ENCODE results near the gene IQCB1. TPM values are rescaled to one million over a fixed set of nuclear protein-coding genes. Genes with fewer than 3 reads are reported as not detected.
"Not testable (repeated sequence)": the region's sequence is repeated elsewhere in the genome, so short reads cannot be mapped to it uniquely, and the experiment has no call there.

IQCB1 gene
- polyA plus RNA-seq, 1 donor (not counting 4 experiments of a cell fraction or from before 2014, with no cell fraction given), result 14.7 TPM

DNA sequence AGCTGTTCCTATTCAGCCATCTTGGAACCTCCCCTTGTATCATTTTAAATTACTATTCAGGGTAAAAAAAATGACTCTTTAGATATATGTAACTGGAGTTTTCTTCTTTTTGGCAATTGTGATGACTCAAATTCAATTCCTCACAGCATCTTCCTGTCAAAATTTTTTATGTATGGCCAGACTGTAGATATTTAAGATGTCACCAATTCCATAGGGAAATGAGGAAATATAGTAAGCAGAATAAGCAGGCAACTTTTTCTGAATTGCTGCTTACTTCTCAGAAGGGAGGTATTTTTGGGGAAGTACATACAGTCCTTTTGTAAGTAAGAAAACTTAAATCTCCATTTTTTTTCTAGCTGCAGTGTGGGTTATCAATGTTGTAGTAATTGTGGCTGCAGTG lies 28.9 kb upstream of the IQCB1 start:
- FAIRE-seq, result no peak
- Histone ChIP-seq H3K4me2 (ENCODE audit: control insufficient read depth, extremely low read depth, insufficient read depth, low read depth, low read length) (no peak overlapping the region), H3K27ac (ENCODE audit: control insufficient read depth, insufficient read depth, low read length) (no peak overlapping the region), H3K9me3 (ENCODE audit: control insufficient read depth, low read depth, low read length) (no peaks in the 10 kb centered on the region), H3K4me3 (ENCODE audit: control insufficient read depth in 2 of 3, extremely low read depth in 1 of 3, insufficient read depth in 2 of 3, low read depth in 1 of 3, low read length in 3 of 3) (no peak overlapping the region), H4K20me1 (ENCODE audit: control insufficient read depth, extremely low read depth, insufficient read depth, low read length) (no peaks in the 10 kb centered on the region), H3K9ac (ENCODE audit: control insufficient read depth, extremely low read depth, insufficient read depth, low read length) (no peak overlapping the region), H3K36me3 (ENCODE audit: control insufficient read depth in 2 of 2, extremely low read depth in 1 of 2, insufficient read depth in 2 of 2, low read length in 2 of 2) (no peaks in the 10 kb centered on the region), H3K4me1 (ENCODE audit: control insufficient read depth, extremely low read depth, insufficient read depth, low read length) (no peaks in the 10 kb centered on the region), H3K27me3 (ENCODE audit: control insufficient read depth, extremely low read depth, insufficient read depth, low read length) (no peaks in the 10 kb centered on the region), H3K9me1 (ENCODE audit: control insufficient read depth, extremely low read depth, insufficient read depth, low read length) (no peaks in the 10 kb centered on the region), H3K79me2 (ENCODE audit: control insufficient read depth, insufficient read depth, low read length) (no peaks in the 10 kb centered on the region), H2AFZ (ENCODE audit: control insufficient read depth, low read length) (no peak overlapping the region)
- no peak for DNase-seq (ENCODE audit: low read depth, low spot score)
- no peak for TF ChIP-seq EZH2 (IDR thresholded peaks at IDR 0.05; ENCODE audit: low read length)
- TF ChIP-seq, protein P1, sequence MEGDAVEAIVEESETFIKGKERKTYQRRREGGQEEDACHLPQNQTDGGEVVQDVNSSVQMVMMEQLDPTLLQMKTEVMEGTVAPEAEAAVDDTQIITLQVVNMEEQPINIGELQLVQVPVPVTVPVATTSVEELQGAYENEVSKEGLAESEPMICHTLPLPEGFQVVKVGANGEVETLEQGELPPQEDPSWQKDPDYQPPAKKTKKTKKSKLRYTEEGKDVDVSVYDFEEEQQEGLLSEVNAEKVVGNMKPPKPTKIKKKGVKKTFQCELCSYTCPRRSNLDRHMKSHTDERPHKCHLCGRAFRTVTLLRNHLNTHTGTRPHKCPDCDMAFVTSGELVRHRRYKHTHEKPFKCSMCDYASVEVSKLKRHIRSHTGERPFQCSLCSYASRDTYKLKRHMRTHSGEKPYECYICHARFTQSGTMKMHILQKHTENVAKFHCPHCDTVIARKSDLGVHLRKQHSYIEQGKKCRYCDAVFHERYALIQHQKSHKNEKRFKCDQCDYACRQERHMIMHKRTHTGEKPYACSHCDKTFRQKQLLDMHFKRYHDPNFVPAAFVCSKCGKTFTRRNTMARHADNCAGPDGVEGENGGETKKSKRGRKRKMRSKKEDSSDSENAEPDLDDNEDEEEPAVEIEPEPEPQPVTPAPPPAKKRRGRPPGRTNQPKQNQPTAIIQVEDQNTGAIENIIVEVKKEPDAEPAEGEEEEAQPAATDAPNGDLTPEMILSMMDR (optimal IDR thresholded peaks at IDR 0.05 in 1 of 3, IDR thresholded peaks at IDR 0.05 in 1 of 3, conservative IDR thresholded peaks at IDR 0.05 in 1 of 3; ENCODE audit: extremely low read depth in 1 of 3, insufficient read depth in 2 of 3, low read length in 3 of 3), result no peak
- dilution Hi-C loops (cut with MboI; ENCODE audit: extremely low pct_ligation_motif_present, low sequenced_read_pairs), result no loop called here

DNA sequence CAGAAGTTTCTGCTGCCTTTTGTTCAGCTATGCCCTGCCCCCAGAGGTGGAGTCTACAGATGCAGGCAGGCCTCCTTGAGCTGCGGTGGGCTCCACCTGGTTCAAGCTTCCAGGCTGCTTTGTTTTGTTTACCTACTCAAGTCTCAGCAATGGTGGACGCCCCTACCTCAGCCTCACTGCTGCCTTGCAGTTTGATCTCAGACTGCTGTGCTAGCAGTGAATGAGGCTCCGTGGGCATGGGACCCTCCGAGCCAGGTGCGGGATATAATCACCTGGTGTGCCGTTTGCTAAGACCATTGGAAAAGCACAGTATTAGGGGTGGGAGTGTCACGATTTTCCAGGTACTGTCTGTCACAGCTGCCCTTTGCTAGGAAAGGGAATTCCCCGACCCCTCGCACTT lies 28.4 kb upstream of the IQCB1 start:
- H3K27me3 ChIP-seq (ENCODE audit: control insufficient read depth, extremely low read depth, insufficient read depth, low read length); H3K4me2 ChIP-seq (ENCODE audit: control insufficient read depth, extremely low read depth, insufficient read depth, low read depth, low read length); H3K79me2 ChIP-seq (ENCODE audit: control insufficient read depth, insufficient read depth, low read length); H3K9me1 ChIP-seq (ENCODE audit: control insufficient read depth, extremely low read depth, insufficient read depth, low read length); H3K4me3 ChIP-seq (ENCODE audit: control insufficient read depth in 2 of 3, extremely low read depth in 1 of 3, insufficient read depth in 2 of 3, low read depth in 1 of 3, low read length in 3 of 3); H3K9ac ChIP-seq (ENCODE audit: control insufficient read depth, extremely low read depth, insufficient read depth, low read length); H3K27ac ChIP-seq (ENCODE audit: control insufficient read depth, insufficient read depth, low read length); H2AFZ ChIP-seq (ENCODE audit: control insufficient read depth, low read length); FAIRE-seq; H3K36me3 ChIP-seq (ENCODE audit: control insufficient read depth in 2 of 2, extremely low read depth in 1 of 2, insufficient read depth in 2 of 2, low read length in 2 of 2); H3K9me3 ChIP-seq (ENCODE audit: control insufficient read depth, low read depth, low read length); H3K4me1 ChIP-seq (ENCODE audit: control insufficient read depth, extremely low read depth, insufficient read depth, low read length); dilution Hi-C loops (cut with MboI; ENCODE audit: extremely low pct_ligation_motif_present, low sequenced_read_pairs); DNase-seq (ENCODE audit: low read depth, low spot score); H4K20me1 ChIP-seq (ENCODE audit: control insufficient read depth, extremely low read depth, insufficient read depth, low read length): not testable (repeated sequence)

DNA sequence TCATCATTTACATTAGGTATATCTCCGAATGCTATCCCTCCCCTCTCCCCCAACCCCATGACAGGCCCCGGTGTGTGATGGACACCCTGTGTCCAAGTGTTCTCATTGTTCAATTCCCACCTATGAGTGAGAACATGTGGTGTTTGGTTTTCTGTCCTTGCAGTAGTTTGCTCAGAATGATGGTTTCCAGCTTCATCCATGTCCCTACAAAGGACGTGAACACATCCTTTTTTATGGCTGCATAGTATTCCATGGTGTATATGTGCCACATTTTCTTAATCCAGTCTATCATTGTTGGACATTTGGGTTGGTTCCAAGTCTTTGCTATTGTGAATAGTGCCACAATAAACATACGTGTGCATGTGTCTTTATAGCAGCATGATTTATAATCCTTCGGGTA lies 22.9 kb upstream of the IQCB1 start:
- H3K27me3 ChIP-seq (ENCODE audit: control insufficient read depth, extremely low read depth, insufficient read depth, low read length); H3K9ac ChIP-seq (ENCODE audit: control insufficient read depth, extremely low read depth, insufficient read depth, low read length); FAIRE-seq; dilution Hi-C loops (cut with MboI; ENCODE audit: extremely low pct_ligation_motif_present, low sequenced_read_pairs); H3K9me1 ChIP-seq (ENCODE audit: control insufficient read depth, extremely low read depth, insufficient read depth, low read length); H3K36me3 ChIP-seq (ENCODE audit: control insufficient read depth in 2 of 2, extremely low read depth in 1 of 2, insufficient read depth in 2 of 2, low read length in 2 of 2); H3K9me3 ChIP-seq (ENCODE audit: control insufficient read depth, low read depth, low read length); H3K79me2 ChIP-seq (ENCODE audit: control insufficient read depth, insufficient read depth, low read length); DNase-seq (ENCODE audit: low read depth, low spot score); H3K27ac ChIP-seq (ENCODE audit: control insufficient read depth, insufficient read depth, low read length); H3K4me1 ChIP-seq (ENCODE audit: control insufficient read depth, extremely low read depth, insufficient read depth, low read length); H2AFZ ChIP-seq (ENCODE audit: control insufficient read depth, low read length); H3K4me2 ChIP-seq (ENCODE audit: control insufficient read depth, extremely low read depth, insufficient read depth, low read depth, low read length); H4K20me1 ChIP-seq (ENCODE audit: control insufficient read depth, extremely low read depth, insufficient read depth, low read length); H3K4me3 ChIP-seq (ENCODE audit: control insufficient read depth in 2 of 3, extremely low read depth in 1 of 3, insufficient read depth in 2 of 3, low read depth in 1 of 3, low read length in 3 of 3): not testable (repeated sequence)

Data from keratinocyte (primary cell).